GM12872 (cell line): ENCODE data around the gene RBKS.

Experiments
- CTCF ChIP-seq: IDR thresholded peaks from 3 replicates; pipeline ENCODE4 v1.5.1; 2011; ENCODE audit warnings: low read depth, mild to moderate bottlenecking, low read length, moderate library complexity; ENCODE audit not compliant: insufficient read depth

RBKS gene

DNA sequence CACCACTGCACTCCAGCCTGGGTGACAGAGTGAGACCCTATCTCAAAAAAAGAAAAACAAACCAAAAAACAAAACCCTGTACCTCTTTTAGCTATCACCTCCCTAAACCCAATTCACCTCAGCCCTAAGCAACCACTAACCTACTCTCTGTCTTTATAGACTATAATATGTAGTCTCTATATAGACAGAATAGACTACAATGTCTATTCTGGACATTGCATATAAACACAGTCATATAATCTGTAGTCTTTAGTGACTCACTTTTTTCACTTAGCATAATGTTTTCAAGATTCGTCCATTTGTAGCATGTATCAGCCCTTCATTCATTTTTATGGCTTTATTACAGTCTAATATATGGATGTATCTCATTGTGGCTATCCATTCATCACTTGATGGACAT is 155.9 kb downstream of the RBKS start:
- TF ChIP-seq CTCF, result no peak
